M059J (cell line): Measurements from ENCODE around the gene CYTH1. TPM values are rescaled to one million over a fixed set of nuclear protein-coding genes. Genes with fewer than 3 reads are reported as not detected.
"Not testable (repeated sequence)": the region's sequence is repeated elsewhere in the genome, so short reads cannot be mapped to it uniquely, and the experiment has no call there.

Source experiments
- DNase-seq: peaks from one replicate; pipeline ENCODE4 v3.0.0-alpha.2; 2012; ENCODE audit warnings: low read depth
- total RNA-seq: library from RNA; depleted of rRNA; stranded (reverse); fragments of >200 nt; shearing (Covaris generic); gene quantifications from 2 replicates; pipeline ENCODE4 v1.2.3, GENCODE V29; 2014

The CYTH1 gene
- total RNA-seq, 1 experiment from 2014 or later = 13.8 TPM

- no peak for DNase-seq
Measured at GRCh38 chr17:78788451-78788850, 6.4 kb upstream of the CYTH1 start.

GRCh38 chr17:78787444-78787843 lies 5.4 kb upstream of the CYTH1 start:
- DNase-seq = no peak

GRCh38 chr17:78785663-78786057 lies 3.6 kb upstream of the CYTH1 start:
- DNase-seq = no peak

GRCh38 chr17:78785011-78785662 lies 3.1 kb upstream of the CYTH1 start:
- no peak for DNase-seq

GRCh38 chr17:78784352-78784751 lies 2.3 kb upstream of the CYTH1 start:
- DNase-seq = no peak

GRCh38 chr17:78783711-78784324 lies 1.7 kb upstream of the CYTH1 start:
- DNase-seq = no peak

GRCh38 chr17:78781104-78781892 lies 775 bp downstream of the CYTH1 start:
- peak; percentile 37 for DNase-seq

GRCh38 chr17:78780335-78780734 lies 1.7 kb downstream of the CYTH1 start:
- DNase-seq = no peak

GRCh38 chr17:78779850-78780249 lies 2.2 kb downstream of the CYTH1 start:
- DNase-seq = no peak

- not testable (repeated sequence) for DNase-seq
Measured at GRCh38 chr17:78779286-78779651, 2.8 kb downstream of the CYTH1 start.

- DNase-seq = no peak
Measured at GRCh38 chr17:78777881-78778280, 4.2 kb downstream of the CYTH1 start.

- no peak for DNase-seq
Measured at GRCh38 chr17:78774956-78775571, 7.0 kb downstream of the CYTH1 start.

- DNase-seq = no peak
Measured at GRCh38 chr17:78774453-78774852, 7.6 kb downstream of the CYTH1 start.

- DNase-seq = no peak
Measured at GRCh38 chr17:78771758-78772382, 10.2 kb downstream of the CYTH1 start.

- no peak for DNase-seq
Measured at GRCh38 chr17:78769196-78769773, 12.8 kb downstream of the CYTH1 start.

GRCh38 chr17:78767806-78768205 lies 14.3 kb downstream of the CYTH1 start:
- no peak for DNase-seq

- DNase-seq = no peak
Measured at GRCh38 chr17:78766743-78767294, 15.3 kb downstream of the CYTH1 start.

GRCh38 chr17:78766225-78766624 lies 15.8 kb downstream of the CYTH1 start:
- DNase-seq = peak; percentile 23

- DNase-seq = no peak
Measured at GRCh38 chr17:78765821-78766220, 16.3 kb downstream of the CYTH1 start.

GRCh38 chr17:78764871-78765270 lies 17.2 kb downstream of the CYTH1 start:
- no peak for DNase-seq

GRCh38 chr17:78763561-78763960 lies 18.5 kb downstream of the CYTH1 start:
- DNase-seq = no peak
